HuH-7 (cell line): ENCODE measurements around the gene MPST.

ENCODE experiments used
- DNase-seq: peaks from one replicate; pipeline ENCODE4 v3.0.0; 2011; ENCODE audit warnings: low spot score

Gene MPST

GRCh38 chr22:37079158-37079557 is 59.6 kb downstream of the MPST start:
- DNase-seq, result no peak
